GM21367 (cell line): Measurements from ENCODE around the gene NF2.

Experiments
- ATAC-seq: cut with Tn5 transposase; IDR thresholded peaks from one replicate; pipeline ENCODE4 v1.9.1; 2021; ENCODE audit not compliant: unreplicated experiment

The NF2 gene

GRCh38 chr22:29629903-29630516, 26.6 kb downstream of the NF2 start:
- ATAC-seq = no peak

GRCh38 chr22:29630987-29631386, 27.6 kb downstream of the NF2 start:
- no peak for ATAC-seq

GRCh38 chr22:29631725-29632124, 28.3 kb downstream of the NF2 start:
- ATAC-seq = no peak

GRCh38 chr22:29632672-29633071, 29.2 kb downstream of the NF2 start:
- no peak for ATAC-seq

GRCh38 chr22:29633514-29634312, 30.3 kb downstream of the NF2 start:
- no peak for ATAC-seq

GRCh38 chr22:29634847-29635246, 31.4 kb downstream of the NF2 start:
- no peak for ATAC-seq

- no peak for ATAC-seq
Measured at GRCh38 chr22:29635734-29636357, 32.4 kb downstream of the NF2 start.

- no peak for ATAC-seq
Measured at GRCh38 chr22:29636751-29637150, 33.3 kb downstream of the NF2 start.

GRCh38 chr22:29637181-29637580, 33.7 kb downstream of the NF2 start:
- no peak for ATAC-seq

- ATAC-seq = no peak
Measured at GRCh38 chr22:29638678-29639077, 35.2 kb downstream of the NF2 start.

- ATAC-seq = no peak
Measured at GRCh38 chr22:29639096-29639495, 35.7 kb downstream of the NF2 start.

- ATAC-seq = no peak
Measured at GRCh38 chr22:29641042-29641699, 37.7 kb downstream of the NF2 start.

- no peak for ATAC-seq
Measured at GRCh38 chr22:29641700-29642330, 38.4 kb downstream of the NF2 start.

GRCh38 chr22:29642694-29643093, 39.3 kb downstream of the NF2 start:
- no peak for ATAC-seq

- no peak for ATAC-seq
Measured at GRCh38 chr22:29647954-29648737, 44.7 kb downstream of the NF2 start.

GRCh38 chr22:29650370-29650769, 46.9 kb downstream of the NF2 start:
- ATAC-seq = no peak

GRCh38 chr22:29651652-29652051, 48.2 kb downstream of the NF2 start:
- ATAC-seq = no peak

- ATAC-seq = no peak
Measured at GRCh38 chr22:29654420-29654819, 51.0 kb downstream of the NF2 start.

GRCh38 chr22:29654882-29655281, 51.4 kb downstream of the NF2 start:
- no peak for ATAC-seq

- no peak for ATAC-seq
Measured at GRCh38 chr22:29658176-29658575, 54.7 kb downstream of the NF2 start.
